Activated T-helper 9 cell treated with anti-CD3 and anti-CD28 coated beads, Interleukin-2, amount 50 U/mL, for 16 hours (primary cell): ENCODE data around the gene VPS13A.
"Not testable (repeated sequence)": the region's sequence is repeated elsewhere in the genome, so short reads cannot be mapped to it uniquely, and the experiment has no call there.

Experiments
- DNase-seq: peaks from one replicate; pipeline ENCODE4 v3.0.0-alpha.2; 2020; ENCODE audit warnings: low read depth

VPS13A gene

GRCh38 chr9:77305622-77306400, 128.5 kb downstream of the VPS13A start:
- no peak for DNase-seq

- DNase-seq: no peak
Observed at GRCh38 chr9:77307166-77307565, 129.8 kb downstream of the VPS13A start.

- DNase-seq: no peak
Observed at GRCh38 chr9:77316058-77316457, 138.7 kb downstream of the VPS13A start.

GRCh38 chr9:77325058-77325457, 147.7 kb downstream of the VPS13A start:
- DNase-seq: no peak

- DNase-seq: no peak
Observed at GRCh38 chr9:77328102-77328501, 150.8 kb downstream of the VPS13A start.

GRCh38 chr9:77370064-77370463, 192.7 kb downstream of the VPS13A start:
- DNase-seq: no peak

- DNase-seq: no peak
Observed at GRCh38 chr9:77374266-77374665, 196.9 kb downstream of the VPS13A start.

GRCh38 chr9:77375956-77376532, 198.7 kb downstream of the VPS13A start:
- no peak for DNase-seq

- DNase-seq: no peak
Observed at GRCh38 chr9:77384406-77384805, 207.1 kb downstream of the VPS13A start.

- no peak for DNase-seq
Observed at GRCh38 chr9:77386187-77386586, 208.9 kb downstream of the VPS13A start.

GRCh38 chr9:77391834-77392233, 214.5 kb downstream of the VPS13A start:
- DNase-seq: no peak

- no peak for DNase-seq
Observed at GRCh38 chr9:77392328-77392727, 215.0 kb downstream of the VPS13A start.

GRCh38 chr9:77398581-77398980, 221.2 kb downstream of the VPS13A start:
- DNase-seq: not testable (repeated sequence)

- no peak for DNase-seq
Observed at GRCh38 chr9:77399964-77400363, 222.6 kb downstream of the VPS13A start.

- no peak for DNase-seq
Observed at GRCh38 chr9:77402286-77402685, 225.0 kb downstream of the VPS13A start.

GRCh38 chr9:77403239-77403638, 225.9 kb downstream of the VPS13A start:
- DNase-seq: no peak

- not testable (repeated sequence) for DNase-seq
Observed at GRCh38 chr9:77408521-77408920, 231.2 kb downstream of the VPS13A start.

- DNase-seq: no peak
Observed at GRCh38 chr9:77417566-77417965, 240.2 kb downstream of the VPS13A start.

GRCh38 chr9:77418226-77418625, 240.9 kb downstream of the VPS13A start:
- no peak for DNase-seq

GRCh38 chr9:77420641-77421040, 243.3 kb downstream of the VPS13A start:
- DNase-seq: no peak

GRCh38 chr9:77421506-77422265, 244.4 kb downstream of the VPS13A start:
- DNase-seq: no peak

GRCh38 chr9:77422969-77423368, 245.6 kb downstream of the VPS13A start:
- DNase-seq: no peak

GRCh38 chr9:77423841-77424240, 246.5 kb downstream of the VPS13A start:
- DNase-seq: no peak
